ENCODE data around the gene PCNX2.

DNA sequence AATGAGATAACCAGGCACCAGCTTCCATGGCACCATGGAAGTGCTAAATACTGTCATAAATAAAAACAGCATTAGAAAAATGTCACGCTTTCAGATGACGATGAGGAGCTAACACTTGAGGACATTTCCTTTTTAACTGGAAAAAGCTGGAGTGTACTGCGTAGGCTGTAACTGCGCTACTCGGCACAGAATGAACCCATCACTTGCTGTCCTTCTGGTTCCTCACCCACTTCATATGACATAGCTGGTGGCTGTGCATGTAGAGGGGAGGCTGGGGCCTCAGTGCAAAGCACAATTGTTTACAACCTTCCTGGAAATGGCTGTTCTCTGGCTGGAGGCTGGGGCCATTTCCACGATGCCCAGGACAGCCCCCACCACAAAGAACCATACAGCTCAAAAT is 289.4 kb downstream of the PCNX2 start:
- no peak for TF ChIP-seq JUNB (IDR thresholded peaks at IDR 0.05; ENCODE audit: unreplicated experiment)
- TF ChIP-seq, protein P1, sequence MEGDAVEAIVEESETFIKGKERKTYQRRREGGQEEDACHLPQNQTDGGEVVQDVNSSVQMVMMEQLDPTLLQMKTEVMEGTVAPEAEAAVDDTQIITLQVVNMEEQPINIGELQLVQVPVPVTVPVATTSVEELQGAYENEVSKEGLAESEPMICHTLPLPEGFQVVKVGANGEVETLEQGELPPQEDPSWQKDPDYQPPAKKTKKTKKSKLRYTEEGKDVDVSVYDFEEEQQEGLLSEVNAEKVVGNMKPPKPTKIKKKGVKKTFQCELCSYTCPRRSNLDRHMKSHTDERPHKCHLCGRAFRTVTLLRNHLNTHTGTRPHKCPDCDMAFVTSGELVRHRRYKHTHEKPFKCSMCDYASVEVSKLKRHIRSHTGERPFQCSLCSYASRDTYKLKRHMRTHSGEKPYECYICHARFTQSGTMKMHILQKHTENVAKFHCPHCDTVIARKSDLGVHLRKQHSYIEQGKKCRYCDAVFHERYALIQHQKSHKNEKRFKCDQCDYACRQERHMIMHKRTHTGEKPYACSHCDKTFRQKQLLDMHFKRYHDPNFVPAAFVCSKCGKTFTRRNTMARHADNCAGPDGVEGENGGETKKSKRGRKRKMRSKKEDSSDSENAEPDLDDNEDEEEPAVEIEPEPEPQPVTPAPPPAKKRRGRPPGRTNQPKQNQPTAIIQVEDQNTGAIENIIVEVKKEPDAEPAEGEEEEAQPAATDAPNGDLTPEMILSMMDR (conservative IDR thresholded peaks at IDR 0.05; ENCODE audit: low read depth in 2 of 2), result no peak
- TF ChIP-seq POLR2AphosphoS5 (IDR thresholded peaks at IDR 0.05; ENCODE audit: low read depth), result no peak
- TF ChIP-seq, protein P2, sequence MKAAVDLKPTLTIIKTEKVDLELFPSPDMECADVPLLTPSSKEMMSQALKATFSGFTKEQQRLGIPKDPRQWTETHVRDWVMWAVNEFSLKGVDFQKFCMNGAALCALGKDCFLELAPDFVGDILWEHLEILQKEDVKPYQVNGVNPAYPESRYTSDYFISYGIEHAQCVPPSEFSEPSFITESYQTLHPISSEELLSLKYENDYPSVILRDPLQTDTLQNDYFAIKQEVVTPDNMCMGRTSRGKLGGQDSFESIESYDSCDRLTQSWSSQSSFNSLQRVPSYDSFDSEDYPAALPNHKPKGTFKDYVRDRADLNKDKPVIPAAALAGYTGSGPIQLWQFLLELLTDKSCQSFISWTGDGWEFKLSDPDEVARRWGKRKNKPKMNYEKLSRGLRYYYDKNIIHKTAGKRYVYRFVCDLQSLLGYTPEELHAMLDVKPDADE (IDR thresholded peaks at IDR 0.05), result no peak
- no peak for TF ChIP-seq EZH2phosphoT487 (IDR thresholded peaks at IDR 0.05; ENCODE audit: unreplicated experiment)
- TF ChIP-seq EZH2 (IDR thresholded peaks at IDR 0.05; ENCODE audit: low read depth, unreplicated experiment), result no peak
- TF ChIP-seq CREB1 (CRISPR knock-in tag; IDR thresholded peaks at IDR 0.05; ENCODE audit: low read depth), result no peak
- no peak for TF ChIP-seq NANOG (IDR thresholded peaks at IDR 0.05; ENCODE audit: borderline replicate concordance)
- TF ChIP-seq, protein P3, sequence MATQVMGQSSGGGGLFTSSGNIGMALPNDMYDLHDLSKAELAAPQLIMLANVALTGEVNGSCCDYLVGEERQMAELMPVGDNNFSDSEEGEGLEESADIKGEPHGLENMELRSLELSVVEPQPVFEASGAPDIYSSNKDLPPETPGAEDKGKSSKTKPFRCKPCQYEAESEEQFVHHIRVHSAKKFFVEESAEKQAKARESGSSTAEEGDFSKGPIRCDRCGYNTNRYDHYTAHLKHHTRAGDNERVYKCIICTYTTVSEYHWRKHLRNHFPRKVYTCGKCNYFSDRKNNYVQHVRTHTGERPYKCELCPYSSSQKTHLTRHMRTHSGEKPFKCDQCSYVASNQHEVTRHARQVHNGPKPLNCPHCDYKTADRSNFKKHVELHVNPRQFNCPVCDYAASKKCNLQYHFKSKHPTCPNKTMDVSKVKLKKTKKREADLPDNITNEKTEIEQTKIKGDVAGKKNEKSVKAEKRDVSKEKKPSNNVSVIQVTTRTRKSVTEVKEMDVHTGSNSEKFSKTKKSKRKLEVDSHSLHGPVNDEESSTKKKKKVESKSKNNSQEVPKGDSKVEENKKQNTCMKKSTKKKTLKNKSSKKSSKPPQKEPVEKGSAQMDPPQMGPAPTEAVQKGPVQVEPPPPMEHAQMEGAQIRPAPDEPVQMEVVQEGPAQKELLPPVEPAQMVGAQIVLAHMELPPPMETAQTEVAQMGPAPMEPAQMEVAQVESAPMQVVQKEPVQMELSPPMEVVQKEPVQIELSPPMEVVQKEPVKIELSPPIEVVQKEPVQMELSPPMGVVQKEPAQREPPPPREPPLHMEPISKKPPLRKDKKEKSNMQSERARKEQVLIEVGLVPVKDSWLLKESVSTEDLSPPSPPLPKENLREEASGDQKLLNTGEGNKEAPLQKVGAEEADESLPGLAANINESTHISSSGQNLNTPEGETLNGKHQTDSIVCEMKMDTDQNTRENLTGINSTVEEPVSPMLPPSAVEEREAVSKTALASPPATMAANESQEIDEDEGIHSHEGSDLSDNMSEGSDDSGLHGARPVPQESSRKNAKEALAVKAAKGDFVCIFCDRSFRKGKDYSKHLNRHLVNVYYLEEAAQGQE (IDR thresholded peaks at IDR 0.05; ENCODE audit: unreplicated experiment), result no peak
- TF ChIP-seq ZNF114 (CRISPR knock-in tag; IDR thresholded peaks at IDR 0.05), result no peak
- TF ChIP-seq, protein P4, sequence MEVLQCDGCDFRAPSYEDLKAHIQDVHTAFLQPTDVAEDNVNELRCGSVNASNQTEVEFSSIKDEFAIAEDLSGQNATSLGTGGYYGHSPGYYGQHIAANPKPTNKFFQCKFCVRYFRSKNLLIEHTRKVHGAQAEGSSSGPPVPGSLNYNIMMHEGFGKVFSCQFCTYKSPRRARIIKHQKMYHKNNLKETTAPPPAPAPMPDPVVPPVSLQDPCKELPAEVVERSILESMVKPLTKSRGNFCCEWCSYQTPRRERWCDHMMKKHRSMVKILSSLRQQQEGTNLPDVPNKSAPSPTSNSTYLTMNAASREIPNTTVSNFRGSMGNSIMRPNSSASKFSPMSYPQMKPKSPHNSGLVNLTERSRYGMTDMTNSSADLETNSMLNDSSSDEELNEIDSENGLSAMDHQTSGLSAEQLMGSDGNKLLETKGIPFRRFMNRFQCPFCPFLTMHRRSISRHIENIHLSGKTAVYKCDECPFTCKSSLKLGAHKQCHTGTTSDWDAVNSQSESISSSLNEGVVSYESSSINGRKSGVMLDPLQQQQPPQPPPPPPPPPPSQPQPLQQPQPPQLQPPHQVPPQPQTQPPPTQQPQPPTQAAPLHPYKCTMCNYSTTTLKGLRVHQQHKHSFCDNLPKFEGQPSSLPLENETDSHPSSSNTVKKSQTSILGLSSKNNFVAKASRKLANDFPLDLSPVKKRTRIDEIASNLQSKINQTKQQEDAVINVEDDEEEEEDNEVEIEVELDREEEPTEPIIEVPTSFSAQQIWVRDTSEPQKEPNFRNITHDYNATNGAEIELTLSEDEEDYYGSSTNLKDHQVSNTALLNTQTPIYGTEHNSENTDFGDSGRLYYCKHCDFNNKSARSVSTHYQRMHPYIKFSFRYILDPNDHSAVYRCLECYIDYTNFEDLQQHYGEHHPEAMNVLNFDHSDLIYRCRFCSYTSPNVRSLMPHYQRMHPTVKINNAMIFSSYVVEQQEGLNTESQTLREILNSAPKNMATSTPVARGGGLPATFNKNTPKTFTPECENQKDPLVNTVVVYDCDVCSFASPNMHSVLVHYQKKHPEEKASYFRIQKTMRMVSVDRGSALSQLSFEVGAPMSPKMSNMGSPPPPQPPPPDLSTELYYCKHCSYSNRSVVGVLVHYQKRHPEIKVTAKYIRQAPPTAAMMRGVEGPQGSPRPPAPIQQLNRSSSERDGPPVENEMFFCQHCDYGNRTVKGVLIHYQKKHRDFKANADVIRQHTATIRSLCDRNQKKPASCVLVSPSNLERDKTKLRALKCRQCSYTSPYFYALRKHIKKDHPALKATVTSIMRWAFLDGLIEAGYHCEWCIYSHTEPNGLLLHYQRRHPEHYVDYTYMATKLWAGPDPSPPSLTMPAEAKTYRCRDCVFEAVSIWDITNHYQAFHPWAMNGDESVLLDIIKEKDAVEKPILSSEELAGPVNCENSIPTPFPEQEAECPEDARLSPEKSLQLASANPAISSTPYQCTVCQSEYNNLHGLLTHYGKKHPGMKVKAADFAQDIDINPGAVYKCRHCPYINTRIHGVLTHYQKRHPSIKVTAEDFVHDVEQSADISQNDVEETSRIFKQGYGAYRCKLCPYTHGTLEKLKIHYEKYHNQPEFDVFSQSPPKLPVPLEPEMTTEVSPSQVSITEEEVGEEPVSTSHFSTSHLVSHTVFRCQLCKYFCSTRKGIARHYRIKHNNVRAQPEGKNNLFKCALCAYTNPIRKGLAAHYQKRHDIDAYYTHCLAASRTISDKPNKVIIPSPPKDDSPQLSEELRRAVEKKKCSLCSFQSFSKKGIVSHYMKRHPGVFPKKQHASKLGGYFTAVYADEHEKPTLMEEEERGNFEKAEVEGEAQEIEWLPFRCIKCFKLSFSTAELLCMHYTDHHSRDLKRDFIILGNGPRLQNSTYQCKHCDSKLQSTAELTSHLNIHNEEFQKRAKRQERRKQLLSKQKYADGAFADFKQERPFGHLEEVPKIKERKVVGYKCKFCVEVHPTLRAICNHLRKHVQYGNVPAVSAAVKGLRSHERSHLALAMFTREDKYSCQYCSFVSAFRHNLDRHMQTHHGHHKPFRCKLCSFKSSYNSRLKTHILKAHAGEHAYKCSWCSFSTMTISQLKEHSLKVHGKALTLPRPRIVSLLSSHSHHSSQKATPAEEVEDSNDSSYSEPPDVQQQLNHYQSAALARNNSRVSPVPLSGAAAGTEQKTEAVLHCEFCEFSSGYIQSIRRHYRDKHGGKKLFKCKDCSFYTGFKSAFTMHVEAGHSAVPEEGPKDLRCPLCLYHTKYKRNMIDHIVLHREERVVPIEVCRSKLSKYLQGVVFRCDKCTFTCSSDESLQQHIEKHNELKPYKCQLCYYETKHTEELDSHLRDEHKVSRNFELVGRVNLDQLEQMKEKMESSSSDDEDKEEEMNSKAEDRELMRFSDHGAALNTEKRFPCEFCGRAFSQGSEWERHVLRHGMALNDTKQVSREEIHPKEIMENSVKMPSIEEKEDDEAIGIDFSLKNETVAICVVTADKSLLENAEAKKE (CRISPR knock-in tag; IDR thresholded peaks at IDR 0.05), result no peak
- TF ChIP-seq ZNF331 (CRISPR knock-in tag; IDR thresholded peaks at IDR 0.05; ENCODE audit: low read depth), result no peak
